HepG2 (cell line): Measurements from ENCODE around the gene GALNT18. TPM values are rescaled to one million over a fixed set of nuclear protein-coding genes. Genes with fewer than 3 reads are reported as not detected.

Experiments used
- ATAC-seq: fragments of 200-7000 bp; cut with Tn5 transposase; 3 replicates; pipeline ENCODE4 v1.9.1; 2020; ENCODE audit warnings: mild to moderate bottlenecking, moderate library complexity
- BruUV-seq: library from RNA; stranded (reverse); fragments of 400-500 nt; replicated peaks from 2 replicates; lab custom pipeline; 2021; lab: Mats Ljungman, UMichigan
- CTCF ChIA-PET: fragments of 300-600 bp; formaldehyde crosslinking; extraction: SDS; loops from one replicate; lab custom pipeline; 2021; ENCODE audit warnings: low total read pairs, inconsistent platforms, low intra/inter-chr PET ratio; lab: Yijun Ruan, JAX
- POLR2A ChIA-PET: fragments of 350-600 bp; sonication (Branson Sonifier 250); formaldehyde crosslinking; loops from one replicate; lab custom pipeline; 2020; ENCODE audit warnings: antibody characterized with exemption, inconsistent platforms; lab: Yijun Ruan, JAX
- DNase-seq: peaks from one replicate; pipeline ENCODE4 v3.0.0-alpha.2; 2015; ENCODE audit warnings: low spot score
- FAIRE-seq: peaks from 3 replicates; lab custom pipeline; 2011; peaks lifted over from hg19 to GRCh38; lab: Jason Lieb, UNC
- H2AFZ ChIP-seq: one replicate; pipeline ENCODE4 v1.6.1; 2011; ENCODE audit warnings: low read length, inconsistent platforms
- H3K27ac ChIP-seq: fragments of 300-600 bp; 3 replicates; pipeline ENCODE4 v1.8.0; 2011; ENCODE audit warnings: mixed run types, mild to moderate bottlenecking, mixed read lengths, low read length, inconsistent platforms; ENCODE audit not compliant: insufficient read depth; ENCODE audit errors: extremely low read length
- H3K27me3 ChIP-seq, 2 experiments: fragments of 200-600 bp in 1 of 2; 2 replicates in 1 of 2; 3 replicates in 1 of 2; pipeline versions ENCODE4 v1.6.0 to v1.8.0; 2011; ENCODE audit warnings: low read length in 2 of 2, mild to moderate bottlenecking in 2 of 2, moderate library complexity in 2 of 2, inconsistent platforms in 1 of 2; ENCODE audit not compliant: insufficient read depth in 2 of 2, control insufficient read depth in 1 of 2
- H3K36me3 ChIP-seq, 2 experiments: fragments of 200-600 bp in 1 of 2; replicated peaks in 1 of 2; 2 replicates in 1 of 2; 3 replicates in 1 of 2; pipeline versions ENCODE4 v1.5.1 to v1.8.0; 2011; ENCODE audit warnings: low read length in 2 of 2, inconsistent platforms in 1 of 2; ENCODE audit not compliant: insufficient read depth in 2 of 2, control insufficient read depth in 1 of 2
- H3K4me1 ChIP-seq: 2 replicates; pipeline ENCODE4 v1.5.1; 2012; ENCODE audit warnings: low read length, inconsistent platforms; ENCODE audit not compliant: insufficient read depth
- H3K4me2 ChIP-seq: 2 replicates; pipeline ENCODE4 v1.6.0; 2011; ENCODE audit warnings: low read depth, low read length, inconsistent platforms
- H3K4me3 ChIP-seq, 3 experiments: fragments of 200-600 bp in 1 of 3; sonication (generic), shearing (Covaris generic) in 1 of 3; replicated peaks in 1 of 3; 2 replicates each; pipeline ENCODE4 v1.5.1; 2011 to 2016; ENCODE audit warnings: low read length in 3 of 3, inconsistent platforms in 2 of 3, low read depth in 2 of 3, mild to moderate bottlenecking in 2 of 3, control low read depth in 1 of 3, mixed read lengths in 1 of 3; ENCODE audit not compliant: insufficient read depth in 1 of 3
- H3K79me2 ChIP-seq: one replicate; pipeline ENCODE4 v1.6.1; 2011; ENCODE audit warnings: low read length, inconsistent platforms; ENCODE audit not compliant: insufficient read depth
- H3K9ac ChIP-seq: 2 replicates; pipeline ENCODE4 v1.6.0; 2011; ENCODE audit warnings: mild to moderate bottlenecking, low read depth, low read length, inconsistent platforms; ENCODE audit not compliant: insufficient read depth
- H3K9me3 ChIP-seq: 2 replicates; pipeline ENCODE4 v1.5.1; 2012; ENCODE audit warnings: mild to moderate bottlenecking, low read length
- H4K20me1 ChIP-seq: 2 replicates; pipeline ENCODE4 v1.6.0; 2011; ENCODE audit warnings: inconsistent platforms, mild to moderate bottlenecking, low read length, moderate library complexity; ENCODE audit not compliant: insufficient read depth
- CBX5 ChIP-seq: sonication (generic); formaldehyde crosslinking; IDR thresholded peaks from 2 replicates; pipeline ENCODE4 v1.4.0; 2020; ENCODE audit warnings: missing genetic modification reagents, borderline replicate concordance
- CCAR2 ChIP-seq: fragments of 200-400 bp; formaldehyde crosslinking; optimal IDR thresholded peaks from 2 replicates; pipeline ENCODE3; 2018; ENCODE audit warnings: low read depth, mild to moderate bottlenecking, low read length, moderate library complexity
- HNF4A ChIP-seq: sonication (generic); formaldehyde crosslinking; IDR thresholded peaks from 2 replicates; pipeline ENCODE4 v1.4.0; 2020; ENCODE audit warnings: missing genetic modification reagents
- IRF2 ChIP-seq: IDR thresholded peaks from 2 replicates; pipeline ENCODE4 v1.6.1; 2018; ENCODE audit warnings: missing genetic modification reagents, missing compliant biosample characterization
- NCOA2 ChIP-seq: sonication (generic); formaldehyde crosslinking; IDR thresholded peaks from 2 replicates; pipeline ENCODE4 v1.8.0; 2022; ENCODE audit warnings: inconsistent platforms
- SMAD1 ChIP-seq: sonication (generic); formaldehyde crosslinking; IDR thresholded peaks from 2 replicates; pipeline ENCODE4 v1.4.0; 2020; ENCODE audit warnings: missing genetic modification reagents, low read depth, mild to moderate bottlenecking, borderline replicate concordance
- ZC3H4 ChIP-seq: sonication (generic); formaldehyde crosslinking; IDR thresholded peaks from 2 replicates; pipeline ENCODE4 v1.4.0; 2020; ENCODE audit warnings: missing genetic modification reagents, borderline replicate concordance
- ZNF12 ChIP-seq: sonication (generic); formaldehyde crosslinking; IDR thresholded peaks from 2 replicates; pipeline ENCODE4 v1.5.0; 2020; ENCODE audit warnings: missing genetic modification reagents
- ZNF30 ChIP-seq: sonication (generic); formaldehyde crosslinking; IDR thresholded peaks from 2 replicates; pipeline ENCODE4 v1.5.0; 2020; ENCODE audit warnings: mild to moderate bottlenecking, missing genetic modification reagents
- ZNF510 ChIP-seq: sonication (generic); formaldehyde crosslinking; IDR thresholded peaks from 2 replicates; pipeline ENCODE4 v1.4.0; 2020; ENCODE audit warnings: low read depth, mild to moderate bottlenecking, missing genetic modification reagents
- ZNF670 ChIP-seq: sonication (generic); formaldehyde crosslinking; IDR thresholded peaks from 2 replicates; pipeline ENCODE4 v1.8.0; 2022; ENCODE audit warnings: mild to moderate bottlenecking, missing genetic modification reagents, borderline replicate concordance
- WGBS: methylation state at CpG from one replicate; pipeline ENCODE4 v1.1.6; 2017; ENCODE audit warnings: low lambda C conversion rate; 5-methylcytosine and 5-hydroxymethylcytosine counted together
- in situ Hi-C: cut with HindIII; loops from 2 replicates; pipeline ENCODE4 v1.10.0; 2017; ENCODE audit warnings: low pct_unique_long_range_greater_than_20kb; ENCODE audit not compliant: extremely low pct_ligation_motif_present
- intact Hi-C: fragments of 100-400 bp; cut with micrococcal nuclease; formaldehyde crosslinking; loops from one replicate; pipeline ENCODE4 v1.10.0; 2022; ENCODE audit not compliant: unreplicated experiment
- polyA plus RNA-seq, 8 experiments: library from polyadenylated mRNA; depleted of rRNA in 3 of 8; stranded (reverse) in 7 of 8; unstranded in 1 of 8; fragments of >200 nt; fragmentation: Illumina TruSeq in 4 of 8; extraction: Trizol in 4 of 8; gene quantifications; 2 replicates each; pipeline versions ENCODE4 v1.2.1 to v1.2.3, GENCODE V29; 2011 to 2016; ENCODE audit warnings: low read depth in 4 of 8, missing spikeins in 1 of 8, mixed read lengths in 1 of 8; ENCODE audit not compliant: insufficient read depth in 1 of 8
- total RNA-seq, 5 experiments: library from RNA; depleted of rRNA; stranded (reverse); fragments of >200 nt; fragmentation: Illumina TruSeq; extraction: Trizol; gene quantifications; 2 replicates each; pipeline ENCODE4 v1.2.3, GENCODE V29; 2016; ENCODE audit warnings: low read depth in 1 of 5
- TF ChIP-seq, protein P1 (sequence below): sonication (generic); formaldehyde crosslinking; IDR thresholded peaks from 2 replicates; pipeline ENCODE4 v1.4.0; 2020; ENCODE audit warnings: missing genetic modification reagents, borderline replicate concordance
- TF ChIP-seq, protein P2 (sequence below): IDR thresholded peaks from 2 replicates; pipeline ENCODE4 v1.6.1; 2012; ENCODE audit warnings: low read length, improper control_type of control experiment
- TF ChIP-seq, protein P3 (sequence below): IDR thresholded peaks from 2 replicates; pipeline ENCODE4 v1.6.1; 2016

The GALNT18 gene
- total and polyA plus RNA-seq, 2 of the 13 experiments (the other 11 are each of a cell fraction or from before 2014, with no cell fraction given) = 0.11 TPM; not detected in 1

DNA sequence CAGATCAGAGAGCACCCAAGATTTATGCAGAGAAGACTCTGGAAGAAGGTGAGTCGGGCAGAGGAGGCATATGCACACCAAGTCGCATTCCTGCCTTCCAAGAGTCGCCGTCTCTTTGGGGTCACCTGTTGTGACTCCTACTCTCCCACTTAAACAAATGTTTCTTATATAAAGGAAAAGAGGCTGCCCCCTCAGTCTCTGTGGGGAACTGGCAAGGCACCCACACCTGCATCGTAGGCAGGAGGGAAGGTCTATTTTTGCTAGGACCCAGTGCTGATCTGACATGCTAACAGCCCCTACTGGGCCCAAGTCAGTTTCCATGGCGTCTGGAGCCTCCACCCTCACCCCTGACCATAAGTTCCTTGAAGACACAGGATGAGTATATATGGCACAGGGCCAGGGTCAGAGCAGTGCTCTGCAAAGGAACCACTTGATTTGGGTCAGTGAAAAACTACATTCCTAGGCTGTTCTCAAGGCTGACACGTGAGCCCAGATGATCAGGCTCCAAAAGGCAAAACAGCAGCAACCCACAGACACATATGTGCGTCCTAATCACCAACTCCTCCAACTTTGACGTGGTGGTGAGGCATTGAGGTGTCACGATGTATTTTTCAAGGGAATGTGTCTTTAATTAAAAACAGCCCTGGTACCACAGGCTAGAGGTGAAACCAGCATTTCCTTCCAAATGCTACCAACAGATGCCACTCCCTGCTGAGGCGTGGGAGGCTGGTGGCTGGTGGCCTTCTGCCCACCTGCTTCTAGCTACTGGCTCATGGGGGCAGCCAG, 213.2 kb downstream of the GALNT18 start (continued):
- TF ChIP-seq, protein P1, sequence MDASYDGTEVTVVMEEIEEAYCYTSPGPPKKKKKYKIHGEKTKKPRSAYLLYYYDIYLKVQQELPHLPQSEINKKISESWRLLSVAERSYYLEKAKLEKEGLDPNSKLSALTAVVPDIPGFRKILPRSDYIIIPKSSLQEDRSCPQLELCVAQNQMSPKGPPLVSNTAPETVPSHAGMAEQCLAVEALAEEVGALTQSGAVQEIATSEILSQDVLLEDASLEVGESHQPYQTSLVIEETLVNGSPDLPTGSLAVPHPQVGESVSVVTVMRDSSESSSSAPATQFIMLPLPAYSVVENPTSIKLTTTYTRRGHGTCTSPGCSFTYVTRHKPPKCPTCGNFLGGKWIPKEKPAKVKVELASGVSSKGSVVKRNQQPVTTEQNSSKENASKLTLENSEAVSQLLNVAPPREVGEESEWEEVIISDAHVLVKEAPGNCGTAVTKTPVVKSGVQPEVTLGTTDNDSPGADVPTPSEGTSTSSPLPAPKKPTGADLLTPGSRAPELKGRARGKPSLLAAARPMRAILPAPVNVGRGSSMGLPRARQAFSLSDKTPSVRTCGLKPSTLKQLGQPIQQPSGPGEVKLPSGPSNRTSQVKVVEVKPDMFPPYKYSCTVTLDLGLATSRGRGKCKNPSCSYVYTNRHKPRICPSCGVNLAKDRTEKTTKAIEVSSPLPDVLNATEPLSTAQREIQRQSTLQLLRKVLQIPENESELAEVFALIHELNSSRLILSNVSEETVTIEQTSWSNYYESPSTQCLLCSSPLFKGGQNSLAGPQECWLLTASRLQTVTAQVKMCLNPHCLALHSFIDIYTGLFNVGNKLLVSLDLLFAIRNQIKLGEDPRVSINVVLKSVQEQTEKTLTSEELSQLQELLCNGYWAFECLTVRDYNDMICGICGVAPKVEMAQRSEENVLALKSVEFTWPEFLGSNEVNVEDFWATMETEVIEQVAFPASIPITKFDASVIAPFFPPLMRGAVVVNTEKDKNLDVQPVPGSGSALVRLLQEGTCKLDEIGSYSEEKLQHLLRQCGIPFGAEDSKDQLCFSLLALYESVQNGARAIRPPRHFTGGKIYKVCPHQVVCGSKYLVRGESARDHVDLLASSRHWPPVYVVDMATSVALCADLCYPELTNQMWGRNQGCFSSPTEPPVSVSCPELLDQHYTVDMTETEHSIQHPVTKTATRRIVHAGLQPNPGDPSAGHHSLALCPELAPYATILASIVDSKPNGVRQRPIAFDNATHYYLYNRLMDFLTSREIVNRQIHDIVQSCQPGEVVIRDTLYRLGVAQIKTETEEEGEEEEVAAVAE (CRISPR knock-in tag) = no peak
- TF ChIP-seq CCAR2 = no peak
- TF ChIP-seq HNF4A (CRISPR knock-in tag) = no peak
- no peak for TF ChIP-seq NCOA2 (CRISPR knock-in tag)
- TF ChIP-seq ZNF510 (CRISPR knock-in tag) = no peak

DNA sequence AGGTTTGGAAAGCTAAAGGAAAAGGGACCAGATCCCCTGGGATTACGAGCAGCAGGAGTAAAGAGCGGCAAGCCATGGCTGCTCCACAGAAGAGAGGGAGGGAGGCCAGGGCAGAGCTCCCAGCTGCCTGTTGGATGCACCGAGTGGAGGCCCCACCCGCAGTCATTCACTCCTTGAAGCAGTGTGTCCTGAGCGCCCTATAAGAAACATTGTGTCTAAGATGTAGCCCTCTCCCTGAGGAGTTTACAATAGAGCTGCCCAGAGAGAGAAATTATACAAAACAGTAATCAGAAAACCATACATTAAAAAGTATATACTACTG, 214.1 kb downstream of the GALNT18 start:
- POLR2A ChIA-PET = no interaction called here
- Histone ChIP-seq H2AFZ (no peak overlapping the region), H3K4me2 (no peak overlapping the region), H3K27ac (no peak overlapping the region), H3K79me2 (no peaks in the 10 kb centered on the region), H3K9me3 (no peaks in the 10 kb centered on the region), H3K4me1 (no peaks in the 10 kb centered on the region), H4K20me1 (no peaks in the 10 kb centered on the region), H3K9ac (no peak overlapping the region), H3K36me3 (no peaks in the 10 kb centered on the region), H3K4me3 (no peak overlapping the region), H3K27me3 (peaks cover 2 to 43% of the 10 kb centered on the region in 2 experiments; a peak in 4 of 5 replicates)
- intact Hi-C loops = no loop called here
- WGBS = 40% methylated on average over 5 of the region's 5 CpGs
- DNase-seq (no peak), ATAC-seq (no peak), FAIRE-seq (no peak)
- no TSS peak for BruUV-seq
- in situ Hi-C loops = no loop called here
- CTCF ChIA-PET = no interaction called here
- TF ChIP-seq ZNF12 (CRISPR knock-in tag) (no peak), SMAD1 (CRISPR knock-in tag) (no peak), ZC3H4 (no peak), ZNF670 (CRISPR knock-in tag) (no peak), CBX5 (CRISPR knock-in tag) (no peak), IRF2 (CRISPR knock-in tag) (no peak), ZNF30 (CRISPR knock-in tag) (no peak)
- TF ChIP-seq, protein P2, sequence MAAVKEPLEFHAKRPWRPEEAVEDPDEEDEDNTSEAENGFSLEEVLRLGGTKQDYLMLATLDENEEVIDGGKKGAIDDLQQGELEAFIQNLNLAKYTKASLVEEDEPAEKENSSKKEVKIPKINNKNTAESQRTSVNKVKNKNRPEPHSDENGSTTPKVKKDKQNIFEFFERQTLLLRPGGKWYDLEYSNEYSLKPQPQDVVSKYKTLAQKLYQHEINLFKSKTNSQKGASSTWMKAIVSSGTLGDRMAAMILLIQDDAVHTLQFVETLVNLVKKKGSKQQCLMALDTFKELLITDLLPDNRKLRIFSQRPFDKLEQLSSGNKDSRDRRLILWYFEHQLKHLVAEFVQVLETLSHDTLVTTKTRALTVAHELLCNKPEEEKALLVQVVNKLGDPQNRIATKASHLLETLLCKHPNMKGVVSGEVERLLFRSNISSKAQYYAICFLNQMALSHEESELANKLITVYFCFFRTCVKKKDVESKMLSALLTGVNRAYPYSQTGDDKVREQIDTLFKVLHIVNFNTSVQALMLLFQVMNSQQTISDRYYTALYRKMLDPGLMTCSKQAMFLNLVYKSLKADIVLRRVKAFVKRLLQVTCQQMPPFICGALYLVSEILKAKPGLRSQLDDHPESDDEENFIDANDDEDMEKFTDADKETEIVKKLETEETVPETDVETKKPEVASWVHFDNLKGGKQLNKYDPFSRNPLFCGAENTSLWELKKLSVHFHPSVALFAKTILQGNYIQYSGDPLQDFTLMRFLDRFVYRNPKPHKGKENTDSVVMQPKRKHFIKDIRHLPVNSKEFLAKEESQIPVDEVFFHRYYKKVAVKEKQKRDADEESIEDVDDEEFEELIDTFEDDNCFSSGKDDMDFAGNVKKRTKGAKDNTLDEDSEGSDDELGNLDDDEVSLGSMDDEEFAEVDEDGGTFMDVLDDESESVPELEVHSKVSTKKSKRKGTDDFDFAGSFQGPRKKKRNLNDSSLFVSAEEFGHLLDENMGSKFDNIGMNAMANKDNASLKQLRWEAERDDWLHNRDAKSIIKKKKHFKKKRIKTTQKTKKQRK = no peak
- TF ChIP-seq, protein P3, sequence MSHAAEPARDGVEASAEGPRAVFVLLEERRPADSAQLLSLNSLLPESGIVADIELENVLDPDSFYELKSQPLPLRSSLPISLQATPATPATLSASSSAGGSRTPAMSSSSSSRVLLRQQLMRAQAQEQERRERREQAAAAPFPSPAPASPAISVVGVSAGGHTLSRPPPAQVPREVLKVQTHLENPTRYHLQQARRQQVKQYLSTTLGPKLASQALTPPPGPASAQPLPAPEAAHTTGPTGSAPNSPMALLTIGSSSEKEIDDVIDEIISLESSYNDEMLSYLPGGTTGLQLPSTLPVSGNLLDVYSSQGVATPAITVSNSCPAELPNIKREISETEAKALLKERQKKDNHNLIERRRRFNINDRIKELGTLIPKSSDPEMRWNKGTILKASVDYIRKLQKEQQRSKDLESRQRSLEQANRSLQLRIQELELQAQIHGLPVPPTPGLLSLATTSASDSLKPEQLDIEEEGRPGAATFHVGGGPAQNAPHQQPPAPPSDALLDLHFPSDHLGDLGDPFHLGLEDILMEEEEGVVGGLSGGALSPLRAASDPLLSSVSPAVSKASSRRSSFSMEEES (CRISPR knock-in tag) = no peak
